HG02943 (cell line): ENCODE data around the gene RNF138.
"Not testable (repeated sequence)": the region's sequence is repeated elsewhere in the genome, so short reads cannot be mapped to it uniquely, and the experiment has no call there.

Experiments
- ATAC-seq: cut with Tn5 transposase; IDR thresholded peaks from one replicate; pipeline ENCODE4 v1.9.1; 2021; ENCODE audit warnings: mild to moderate bottlenecking, low read depth, moderate library complexity; ENCODE audit not compliant: unreplicated experiment

The RNF138 gene

DNA sequence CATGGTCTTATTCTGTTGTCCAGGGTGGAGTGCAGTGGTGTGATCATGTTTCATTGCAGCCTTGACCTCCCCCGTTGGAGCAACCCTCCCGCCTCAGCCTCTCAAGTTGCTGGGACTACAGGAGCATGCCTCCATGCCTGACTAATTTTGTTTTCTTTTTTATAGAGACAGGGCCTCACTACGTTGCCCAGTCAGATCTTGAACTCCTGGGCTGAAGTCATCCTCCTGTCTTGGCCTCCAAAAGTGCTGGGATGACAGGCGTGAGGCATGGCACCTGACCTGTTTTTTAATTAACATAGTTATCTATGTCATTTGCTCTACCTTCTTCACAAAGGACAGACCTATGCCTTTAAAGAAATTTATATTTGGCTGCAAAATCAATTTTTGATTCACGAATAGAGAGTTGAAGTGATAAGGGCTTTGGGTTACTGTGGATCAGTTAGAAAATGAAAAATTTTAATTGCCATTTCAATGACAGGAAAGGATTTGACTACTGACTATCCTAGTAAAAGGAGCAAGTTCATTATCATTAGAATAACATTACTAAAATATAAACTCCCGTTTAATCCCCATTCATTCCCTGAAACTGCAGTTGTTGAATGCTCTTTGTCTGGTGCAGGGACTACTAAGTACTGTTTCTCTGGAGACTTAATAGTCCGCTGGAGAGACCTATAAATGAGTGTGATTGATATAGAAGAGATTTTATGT is 3.7 kb downstream of the RNF138 start:
- no peak for ATAC-seq

- ATAC-seq: no peak
These were observed 4.2 kb downstream of the RNF138 start for GRCh38 chr18:32095900-32096229.

DNA sequence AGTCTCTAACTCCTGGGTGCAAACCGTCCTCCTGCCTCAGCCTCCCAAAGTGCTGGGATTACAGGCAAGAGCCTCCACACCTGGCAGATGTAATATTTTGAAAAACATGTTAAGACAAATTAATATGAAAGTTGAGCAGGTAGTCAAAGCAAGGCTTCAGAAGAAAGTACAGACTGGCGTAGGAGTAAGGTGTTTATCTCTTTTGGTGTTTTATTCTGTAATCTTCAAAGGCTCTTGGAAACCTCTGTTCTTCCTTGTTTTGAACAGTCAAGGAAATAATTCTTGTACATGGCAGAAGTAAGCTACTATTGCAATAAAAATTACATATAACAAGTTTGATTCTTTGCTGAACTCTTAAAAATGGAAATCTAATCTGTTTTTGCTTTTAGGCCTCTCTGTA is 5.3 kb downstream of the RNF138 start:
- ATAC-seq: no peak

- ATAC-seq: no peak
These were observed 12.8 kb downstream of the RNF138 start for GRCh38 chr18:32104516-32104915.

DNA sequence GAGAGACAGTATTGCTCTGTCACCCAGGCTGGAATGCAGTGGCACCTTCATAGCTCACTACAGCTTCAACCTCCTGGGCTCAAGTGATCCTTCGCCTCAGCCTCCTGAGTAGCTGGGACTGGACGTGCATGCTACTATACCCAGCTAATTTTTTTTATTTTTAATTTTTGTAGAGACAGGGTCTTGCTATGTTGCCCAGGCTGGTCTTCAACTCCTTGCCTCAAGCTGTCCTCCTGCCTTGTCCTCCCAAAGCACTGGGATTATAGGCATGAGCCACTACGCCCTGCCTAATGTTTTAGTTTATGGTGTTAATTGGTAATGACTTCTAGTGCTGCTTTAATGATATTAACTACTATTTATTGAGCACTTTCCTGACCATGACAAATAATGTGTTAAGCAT is 18.3 kb downstream of the RNF138 start:
- ATAC-seq: no peak

GRCh38 chr18:32111706-32112105 is 20.0 kb downstream of the RNF138 start:
- no peak for ATAC-seq

GRCh38 chr18:32112826-32113225 is 21.2 kb downstream of the RNF138 start:
- no peak for ATAC-seq

GRCh38 chr18:32114293-32114942 is 22.7 kb downstream of the RNF138 start:
- no peak for ATAC-seq

DNA sequence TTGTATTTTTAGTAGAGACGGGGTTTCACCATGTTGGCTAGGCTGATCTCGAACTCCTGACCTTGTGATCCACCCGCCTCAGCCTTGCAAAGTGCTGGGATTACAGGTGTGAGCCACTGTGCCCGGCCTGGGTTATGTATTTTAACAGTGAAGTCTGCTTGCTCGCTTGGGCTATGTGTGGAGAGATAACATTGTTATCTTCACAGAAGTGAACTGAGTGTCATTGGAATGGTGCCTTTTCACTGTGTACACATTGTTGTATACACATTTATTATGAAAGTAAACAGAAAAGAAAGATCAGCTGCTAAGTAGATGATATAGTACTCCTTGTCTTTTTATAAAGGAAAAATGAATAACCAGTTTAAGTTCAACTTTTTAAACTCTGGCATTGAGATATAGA is 30.4 kb downstream of the RNF138 start:
- ATAC-seq: no peak

DNA sequence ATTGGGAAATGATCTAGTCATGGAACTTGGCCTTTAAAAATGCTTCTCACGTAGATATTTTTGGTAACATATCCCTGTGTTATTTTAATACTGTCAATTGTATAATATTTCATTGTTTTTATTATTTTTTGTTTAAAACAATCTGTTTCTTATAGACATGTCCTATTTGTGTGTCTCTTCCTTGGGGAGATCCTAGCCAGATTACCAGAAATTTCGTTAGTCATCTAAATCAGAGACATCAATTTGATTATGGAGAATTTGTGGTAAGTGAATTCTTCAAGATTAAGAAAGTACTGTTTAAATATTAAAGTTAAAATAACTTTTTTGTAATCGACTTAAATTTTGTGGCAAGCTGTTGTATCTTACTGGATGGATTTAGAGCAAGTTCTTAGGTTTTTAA is 34.9 kb downstream of the RNF138 start:
- ATAC-seq: no peak

DNA sequence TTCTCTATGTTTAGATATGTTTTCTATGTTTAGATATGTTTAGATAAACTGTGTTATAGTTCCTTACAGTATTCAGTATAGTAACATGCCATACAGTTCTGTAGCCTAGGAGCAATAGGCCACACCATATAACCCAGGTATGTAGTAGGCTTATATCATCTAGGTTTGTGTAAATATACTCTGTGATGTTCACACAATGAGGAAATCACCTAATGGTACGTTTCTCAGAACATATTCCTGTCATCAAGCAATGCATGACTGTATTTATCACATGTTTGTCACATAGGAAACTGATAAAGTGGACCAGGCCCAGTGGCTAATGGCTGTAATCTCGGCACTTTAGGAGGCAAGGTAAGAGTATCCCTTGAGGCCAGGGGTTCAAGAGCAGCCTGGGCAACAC is 44.0 kb downstream of the RNF138 start:
- no peak for ATAC-seq

- ATAC-seq: no peak
These were observed 46.8 kb downstream of the RNF138 start for GRCh38 chr18:32138332-32138982.

- ATAC-seq: no peak
These were observed 48.2 kb downstream of the RNF138 start for GRCh38 chr18:32139835-32140283.

DNA sequence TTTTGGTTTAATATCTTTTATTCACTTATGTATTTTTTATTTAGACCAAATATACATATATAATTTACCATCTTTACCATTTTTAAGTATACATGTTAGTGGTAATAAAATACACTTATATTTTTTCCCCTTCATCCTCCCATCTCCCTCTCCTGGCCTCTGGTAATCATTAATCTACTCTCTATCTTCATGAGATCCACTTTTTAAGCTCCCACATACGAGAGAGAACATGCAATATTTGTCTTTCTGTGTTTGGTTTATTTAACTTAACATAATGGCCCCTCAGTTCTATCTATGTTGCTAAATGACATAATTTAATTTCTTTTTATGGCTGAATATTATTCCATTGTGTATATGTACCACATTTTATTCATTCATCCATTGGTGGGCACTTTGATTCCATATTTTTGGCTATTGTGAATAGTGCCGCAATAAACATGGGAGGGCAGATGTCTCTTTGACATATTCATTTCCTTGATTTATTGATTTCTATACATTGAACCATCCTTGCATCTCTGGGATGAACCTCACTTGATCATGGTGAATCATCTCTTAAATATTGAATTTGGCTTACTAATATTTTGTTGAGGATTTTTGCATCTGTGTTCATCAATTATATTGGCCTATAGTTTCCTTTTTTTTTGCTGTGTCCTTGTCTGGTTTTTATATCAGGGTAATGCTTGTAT is 56.7 kb downstream of the RNF138 start:
- ATAC-seq: no peak

DNA sequence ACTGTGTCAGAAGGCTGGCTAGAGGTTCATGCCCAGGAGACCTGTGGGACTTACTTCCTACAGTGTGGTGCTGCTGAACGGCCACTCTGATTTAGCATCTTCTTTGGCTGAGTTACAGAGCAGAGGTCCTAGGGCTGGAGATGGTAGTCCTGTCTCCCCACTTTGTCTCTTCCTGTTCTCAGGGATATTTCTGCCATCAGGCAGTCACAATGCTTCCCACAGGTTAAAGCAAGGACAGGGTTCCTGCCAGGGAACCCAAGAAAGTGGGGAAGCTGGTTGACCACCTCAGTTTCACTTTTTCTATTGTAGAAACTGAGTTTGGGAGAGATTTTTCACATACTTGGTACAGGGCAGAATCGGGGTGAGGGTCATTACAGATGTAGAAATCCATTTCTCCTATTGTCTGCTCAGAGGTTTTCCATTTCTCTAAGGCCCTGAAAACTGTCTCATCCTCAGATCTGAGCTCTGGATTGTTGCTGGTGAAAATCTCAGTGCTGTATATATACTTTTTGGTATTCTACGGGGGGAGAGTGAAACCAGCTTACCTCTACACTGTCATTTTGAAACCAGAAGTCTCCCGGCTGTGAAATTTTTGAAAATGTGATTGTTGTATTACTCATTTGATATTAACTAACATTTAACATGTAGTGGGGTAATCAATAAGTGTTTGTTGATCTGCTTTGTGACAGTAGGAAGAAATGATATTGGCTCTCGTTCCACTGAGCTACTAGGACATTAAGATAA is 61.2 kb downstream of the RNF138 start:
- peak; percentile 82 for ATAC-seq

DNA sequence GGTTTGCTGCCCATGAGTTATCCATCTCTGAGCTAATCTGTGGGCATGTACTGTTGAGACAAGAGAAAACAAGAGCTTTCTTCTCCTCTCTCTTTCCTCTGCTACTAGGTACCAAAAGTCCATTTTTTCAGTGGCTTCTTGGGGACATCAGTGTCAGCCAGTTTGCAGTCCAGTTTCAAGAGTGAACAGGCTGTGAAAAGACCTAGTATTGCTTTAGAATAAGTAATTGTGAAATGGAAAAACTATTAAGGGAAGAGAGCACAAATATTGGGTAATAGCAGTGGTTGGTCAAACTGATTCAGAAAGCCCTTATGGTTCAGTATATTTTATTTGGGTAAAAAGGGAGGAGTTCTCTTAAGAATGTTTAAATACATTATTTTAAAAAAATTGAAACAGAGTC is 65.2 kb downstream of the RNF138 start:
- ATAC-seq: no peak

- no peak for ATAC-seq
These were observed 65.9 kb downstream of the RNF138 start for GRCh38 chr18:32157580-32157979.

- ATAC-seq: peak; percentile 89
These were observed 66.5 kb downstream of the RNF138 start for GRCh38 chr18:32158108-32158624.

DNA sequence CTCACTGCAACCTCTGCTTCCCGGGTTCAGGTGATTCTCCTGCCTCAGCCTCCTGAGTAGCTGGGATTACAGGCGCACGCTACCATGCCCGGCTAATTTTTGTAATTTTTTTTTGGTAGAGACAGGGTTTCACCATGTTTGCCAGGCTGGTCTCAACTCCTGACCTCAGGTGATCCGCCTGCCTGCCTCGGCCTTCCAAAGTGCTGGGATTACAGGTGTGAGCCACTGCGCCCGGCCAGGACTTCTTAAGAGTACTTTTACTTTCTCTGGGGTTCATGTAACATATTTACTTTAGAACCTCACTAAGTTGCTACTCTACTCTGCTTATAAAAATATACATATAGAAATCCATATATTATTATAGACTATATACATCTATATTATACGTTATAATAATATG is 67.0 kb downstream of the RNF138 start:
- not testable (repeated sequence) for ATAC-seq

- ATAC-seq: no peak
These were observed 68.9 kb downstream of the RNF138 start for GRCh38 chr18:32160547-32160946.
